Mesothelial cell of epicardium (in vitro differentiated cells): ENCODE results near the gene PRKAG1. TPM values are rescaled to one million over a fixed set of nuclear protein-coding genes. Genes with fewer than 3 reads are reported as not detected.

Experiments used
- DNase-seq, 2 experiments: peaks; one replicate each; pipeline ENCODE4 v3.0.0; 2021; ENCODE audit warnings: low spot score in 2 of 2; ENCODE audit not compliant: unreplicated experiment in 2 of 2
- H3K27ac Mint-ChIP-seq: 2 replicates; pipeline ENCODE4 v1.8.0; 2021; ENCODE audit warnings: mixed read lengths
- H3K27me3 Mint-ChIP-seq: 2 replicates; pipeline ENCODE4 v1.8.0; 2021; ENCODE audit warnings: low read depth, mixed read lengths
- H3K36me3 Mint-ChIP-seq: 2 replicates; pipeline ENCODE4 v1.8.0; 2021; ENCODE audit warnings: mixed read lengths
- H3K4me1 Mint-ChIP-seq: 2 replicates; pipeline ENCODE4 v1.8.0; 2021; ENCODE audit warnings: mixed read lengths
- H3K4me3 Mint-ChIP-seq: 2 replicates; pipeline ENCODE4 v1.8.0; 2021; ENCODE audit warnings: mild to moderate bottlenecking, moderate library complexity, mixed read lengths
- H3K9me3 Mint-ChIP-seq: 2 replicates; pipeline ENCODE4 v1.8.0; 2021; ENCODE audit warnings: mixed read lengths
- CTCF ChIP-seq: fragments of 200-600 bp; sonication (generic); IDR thresholded peaks from one replicate; pipeline ENCODE4 v1.5.0; 2021; ENCODE audit warnings: antibody characterized with exemption; ENCODE audit not compliant: unreplicated experiment
- total RNA-seq: library from RNA; stranded (reverse); gene quantifications from 3 replicates; pipeline ENCODE4 v1.2.1, GENCODE V29; 2021

Gene PRKAG1
- total RNA-seq, 1 donor from 2014 or later: 61.8 TPM

GRCh38 chr12:49041036-49041880 is 22.7 kb upstream of the PRKAG1 start:
- peaks cover 42% of the 10 kb centered on the region for H3K36me3 Mint-ChIP-seq
- no peaks in the 10 kb centered on the region for H3K4me1 Mint-ChIP-seq
- H3K9me3 Mint-ChIP-seq: no peaks in the 10 kb centered on the region
- no peak for TF ChIP-seq CTCF
- no peak overlapping the region for H3K4me3 Mint-ChIP-seq
- no peaks in the 10 kb centered on the region for H3K27me3 Mint-ChIP-seq
- no peak overlapping the region for H3K27ac Mint-ChIP-seq
- no peak for DNase-seq

- no peaks in the 10 kb centered on the region for H3K4me1 Mint-ChIP-seq
- H3K4me3 Mint-ChIP-seq: no peak overlapping the region
- no peak overlapping the region for H3K27ac Mint-ChIP-seq
- no peaks in the 10 kb centered on the region for H3K27me3 Mint-ChIP-seq
- no peak for DNase-seq
- H3K36me3 Mint-ChIP-seq: peaks cover 39% of the 10 kb centered on the region
- TF ChIP-seq CTCF: no peak
- H3K9me3 Mint-ChIP-seq: no peaks in the 10 kb centered on the region
These were observed 21.8 kb upstream of the PRKAG1 start for GRCh38 chr12:49040364-49040855.

GRCh38 chr12:49039421-49040363 is 21.1 kb upstream of the PRKAG1 start:
- Mint-ChIP-seq H3K36me3 (peaks cover 37% of the 10 kb centered on the region), H3K4me3 (no peak overlapping the region), H3K4me1 (no peaks in the 10 kb centered on the region), H3K27me3 (no peaks in the 10 kb centered on the region), H3K9me3 (no peaks in the 10 kb centered on the region), H3K27ac (no peak overlapping the region)
- no peak for TF ChIP-seq CTCF
- DNase-seq: no peak

GRCh38 chr12:49038291-49038955 is 19.8 kb upstream of the PRKAG1 start:
- Mint-ChIP-seq H3K4me3 (no peak overlapping the region), H3K9me3 (no peaks in the 10 kb centered on the region), H3K27me3 (no peaks in the 10 kb centered on the region), H3K27ac (no peak overlapping the region), H3K4me1 (no peaks in the 10 kb centered on the region), H3K36me3 (peaks cover 26% of the 10 kb centered on the region)
- no peak for DNase-seq
- no peak for TF ChIP-seq CTCF

GRCh38 chr12:49037947-49038237 is 19.3 kb upstream of the PRKAG1 start:
- no peaks in the 10 kb centered on the region for H3K27me3 Mint-ChIP-seq
- no peak overlapping the region for H3K4me3 Mint-ChIP-seq
- H3K4me1 Mint-ChIP-seq: no peaks in the 10 kb centered on the region
- no peaks in the 10 kb centered on the region for H3K9me3 Mint-ChIP-seq
- TF ChIP-seq CTCF: no peak
- H3K36me3 Mint-ChIP-seq: peaks cover 22% of the 10 kb centered on the region
- no peak for DNase-seq
- no peak overlapping the region for H3K27ac Mint-ChIP-seq
